A673 (cell line): ENCODE results near the gene CNTN5.

Source experiments
- CTCF ChIP-seq: fragments of 300-800, 200-600 bp; sonication (generic); conservative IDR thresholded peaks from 2 replicates; pipeline ENCODE4 v1.5.1; 2017; ENCODE audit warnings: low read depth, mild to moderate bottlenecking, antibody characterized with exemption, low read length, moderate library complexity, mixed read lengths
- EZH2 ChIP-seq: fragments of 200-600 bp; sonication (generic); IDR thresholded peaks from 2 replicates; pipeline ENCODE4 v1.6.1; 2017; ENCODE audit warnings: borderline replicate concordance, low read depth, mild to moderate bottlenecking, mixed read lengths, antibody characterized with exemption, low read length; ENCODE audit not compliant: poor library complexity, severe bottlenecking

- TF ChIP-seq CTCF (no peak), EZH2 (no peak)
Measured at GRCh38 chr11:99501655-99502054, 480.9 kb downstream of the CNTN5 start.
